CD4-positive, alpha-beta T cell (primary cell): Measurements from ENCODE around the gene TTYH2. TPM values are rescaled to one million over a fixed set of nuclear protein-coding genes. Genes with fewer than 3 reads are reported as not detected.
"Not testable (repeated sequence)": the region's sequence is repeated elsewhere in the genome, so short reads cannot be mapped to it uniquely, and the experiment has no call there.

Source experiments
- ATAC-seq: fragments of 200-7000 bp; cut with Tn5 transposase; one replicate; pipeline ENCODE4 v1.10.0; 2022; ENCODE audit warnings: mild to moderate bottlenecking; ENCODE audit not compliant: poor library complexity
- CTCF ChIA-PET: fragments of 350-600 bp; sonication (Branson Sonifier 250); formaldehyde crosslinking; loops from one replicate; lab custom pipeline; 2021; ENCODE audit warnings: antibody characterized with exemption, inconsistent platforms; lab: Charles Lee
- POLR2A ChIA-PET: fragments of 350-600 bp; sonication (Branson Sonifier 250); formaldehyde crosslinking; loops from one replicate; lab custom pipeline; 2021; ENCODE audit warnings: antibody characterized with exemption, inconsistent platforms; lab: Charles Lee
- DNase-seq, 14 experiments: peaks; one replicate each; pipeline ENCODE4 v3.0.0-alpha.2; 2013 to 2020; ENCODE audit warnings: mixed read lengths in 2 of 14
- H3K27ac ChIP-seq, 2 donors: one replicate each; pipeline versions ENCODE4 v1.5.1 to v1.7.0; 2013; ENCODE audit warnings: low read length in 2 of 2, low read depth in 1 of 2, mild to moderate bottlenecking in 1 of 2
- H3K27me3 ChIP-seq, 2 experiments: 1 replicate in 1 of 2; 2 replicates in 1 of 2; pipeline versions ENCODE4 v1.6.1 to v1.7.0; 2013; ENCODE audit warnings: low read length in 2 of 2, control low read depth in 1 of 2, mild to moderate bottlenecking in 1 of 2, moderate library complexity in 1 of 2; ENCODE audit not compliant: insufficient read depth in 2 of 2, control insufficient read depth in 1 of 2
- H3K36me3 ChIP-seq: one replicate; pipeline ENCODE4 v1.6.1; 2013; ENCODE audit warnings: low read length, control low read depth; ENCODE audit not compliant: insufficient read depth
- H3K4me1 ChIP-seq: one replicate; pipeline ENCODE4 v1.6.1; 2013; ENCODE audit warnings: low read length, control low read depth; ENCODE audit not compliant: insufficient read depth
- H3K4me3 ChIP-seq: one replicate; pipeline ENCODE4 v1.5.1; 2013; ENCODE audit warnings: mild to moderate bottlenecking, low read length, moderate library complexity
- H3K9me3 ChIP-seq, 2 experiments: 1 replicate in 1 of 2; 2 replicates in 1 of 2; pipeline versions ENCODE4 v1.6.1 to v1.7.0; 2013; ENCODE audit warnings: low read length in 2 of 2, mild to moderate bottlenecking in 2 of 2, control low read depth in 1 of 2, moderate library complexity in 1 of 2; ENCODE audit not compliant: control insufficient read depth in 1 of 2, insufficient read depth in 1 of 2
- H3K27ac Mint-ChIP-seq: one replicate; pipeline ENCODE4 v1.8.0; 2020; ENCODE audit warnings: mixed read lengths
- H3K27me3 Mint-ChIP-seq: one replicate; pipeline ENCODE4 v1.8.0; 2021; ENCODE audit warnings: mixed read lengths
- H3K36me3 Mint-ChIP-seq: one replicate; pipeline ENCODE4 v1.8.0; 2021; ENCODE audit warnings: low read depth, mixed read lengths
- H3K4me1 Mint-ChIP-seq: one replicate; pipeline ENCODE4 v1.8.0; 2021; ENCODE audit warnings: low read depth, mixed read lengths
- H3K4me3 Mint-ChIP-seq: one replicate; pipeline ENCODE4 v1.8.0; 2020; ENCODE audit warnings: mild to moderate bottlenecking, mixed read lengths
- H3K9me3 Mint-ChIP-seq: one replicate; pipeline ENCODE4 v1.8.0; 2020; ENCODE audit warnings: mixed read lengths
- intact Hi-C, 2 experiments: fragments of 100-400 bp; cut with DNase I in 1 of 2; cut with micrococcal nuclease in 1 of 2; formaldehyde crosslinking; loops; one replicate each; pipeline versions ENCODE4 v1.15.1 to v1.9.0; 2023 to 2025; cut with DNase I, micrococcal nuclease
- total RNA-seq, 174 experiments: library from RNA in 2 of 174; stranded (reverse) in 2 of 174; gene quantifications; one replicate each; pipeline ENCODE4 v1.2.3 and lab custom pipeline; 2021 to 2026
- TF ChIP-seq, protein P1 (sequence below): fragments of 200-600 bp; IDR thresholded peaks from one replicate; pipeline ENCODE4 v1.8.0; 2022; ENCODE audit warnings: antibody characterized with exemption, mild to moderate bottlenecking

TTYH2 gene
- total RNA-seq, 2 experiments from 2014 or later, result 4.4 to 5.4 TPM

DNA sequence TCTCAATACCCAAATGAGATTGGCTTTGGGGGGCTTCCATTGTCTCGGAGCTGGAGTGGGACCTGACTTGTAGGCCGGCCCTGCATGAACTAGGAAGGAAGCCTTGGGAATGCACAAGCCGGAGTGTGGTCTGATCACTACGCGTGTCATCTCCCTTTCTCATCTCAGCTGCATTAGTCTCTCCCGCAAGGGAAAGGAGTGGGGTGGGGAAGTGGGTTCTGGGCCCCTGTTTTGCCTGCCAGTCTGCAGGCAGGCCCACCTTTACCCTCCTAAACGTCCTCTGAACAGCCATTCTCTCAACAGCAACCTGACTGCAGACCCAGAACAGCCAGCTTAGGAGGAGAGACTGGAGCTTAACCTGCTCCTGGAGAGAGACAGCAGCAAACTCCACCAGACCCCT is 49.2 kb downstream of the TTYH2 start:
- H3K4me1 ChIP-seq, result peaks cover 2% of the 10 kb centered on the region
- CTCF ChIA-PET, result no interaction called here
- POLR2A ChIA-PET, result no interaction called here
- H3K36me3 Mint-ChIP-seq, result no peaks in the 10 kb centered on the region
- H3K27ac ChIP-seq, result no peak overlapping the region
- peaks cover 2% of the 10 kb centered on the region for H3K36me3 ChIP-seq
- H3K9me3 Mint-ChIP-seq, result no peaks in the 10 kb centered on the region
- H3K27ac Mint-ChIP-seq, result no peak overlapping the region
- no peak overlapping the region for H3K4me3 Mint-ChIP-seq
- no peaks in the 10 kb centered on the region for H3K27me3 Mint-ChIP-seq
- ATAC-seq (no peak), DNase-seq (no peak)
- TF ChIP-seq, protein P1, sequence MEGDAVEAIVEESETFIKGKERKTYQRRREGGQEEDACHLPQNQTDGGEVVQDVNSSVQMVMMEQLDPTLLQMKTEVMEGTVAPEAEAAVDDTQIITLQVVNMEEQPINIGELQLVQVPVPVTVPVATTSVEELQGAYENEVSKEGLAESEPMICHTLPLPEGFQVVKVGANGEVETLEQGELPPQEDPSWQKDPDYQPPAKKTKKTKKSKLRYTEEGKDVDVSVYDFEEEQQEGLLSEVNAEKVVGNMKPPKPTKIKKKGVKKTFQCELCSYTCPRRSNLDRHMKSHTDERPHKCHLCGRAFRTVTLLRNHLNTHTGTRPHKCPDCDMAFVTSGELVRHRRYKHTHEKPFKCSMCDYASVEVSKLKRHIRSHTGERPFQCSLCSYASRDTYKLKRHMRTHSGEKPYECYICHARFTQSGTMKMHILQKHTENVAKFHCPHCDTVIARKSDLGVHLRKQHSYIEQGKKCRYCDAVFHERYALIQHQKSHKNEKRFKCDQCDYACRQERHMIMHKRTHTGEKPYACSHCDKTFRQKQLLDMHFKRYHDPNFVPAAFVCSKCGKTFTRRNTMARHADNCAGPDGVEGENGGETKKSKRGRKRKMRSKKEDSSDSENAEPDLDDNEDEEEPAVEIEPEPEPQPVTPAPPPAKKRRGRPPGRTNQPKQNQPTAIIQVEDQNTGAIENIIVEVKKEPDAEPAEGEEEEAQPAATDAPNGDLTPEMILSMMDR, result no peak
- no peak overlapping the region for H3K4me3 ChIP-seq
- peaks cover under 1% of the 10 kb centered on the region for H3K4me1 Mint-ChIP-seq
- no peaks in the 10 kb centered on the region for H3K9me3 ChIP-seq
- intact Hi-C loops, result no loop called here
- no peaks in the 10 kb centered on the region for H3K27me3 ChIP-seq

DNA sequence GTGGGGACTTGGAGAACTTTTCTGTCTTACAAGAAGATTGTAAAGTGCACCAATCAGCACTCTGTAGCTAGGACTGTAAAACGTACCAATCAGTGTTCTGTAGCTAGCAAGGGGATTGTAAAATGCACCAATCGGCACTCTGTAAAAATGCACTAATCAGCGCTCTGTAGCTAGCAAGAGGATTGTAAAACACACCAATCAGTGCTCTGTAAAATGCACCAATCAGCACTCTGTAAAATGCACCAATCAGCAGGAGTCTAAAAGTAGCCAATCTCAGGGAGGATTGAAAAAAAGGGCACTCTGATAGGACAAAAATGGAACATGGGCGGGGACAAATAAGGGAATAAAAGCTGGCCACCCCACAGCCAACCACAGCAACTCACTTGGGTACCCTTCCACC is 53.7 kb downstream of the TTYH2 start:
- CTCF ChIA-PET, result not testable (repeated sequence)

DNA sequence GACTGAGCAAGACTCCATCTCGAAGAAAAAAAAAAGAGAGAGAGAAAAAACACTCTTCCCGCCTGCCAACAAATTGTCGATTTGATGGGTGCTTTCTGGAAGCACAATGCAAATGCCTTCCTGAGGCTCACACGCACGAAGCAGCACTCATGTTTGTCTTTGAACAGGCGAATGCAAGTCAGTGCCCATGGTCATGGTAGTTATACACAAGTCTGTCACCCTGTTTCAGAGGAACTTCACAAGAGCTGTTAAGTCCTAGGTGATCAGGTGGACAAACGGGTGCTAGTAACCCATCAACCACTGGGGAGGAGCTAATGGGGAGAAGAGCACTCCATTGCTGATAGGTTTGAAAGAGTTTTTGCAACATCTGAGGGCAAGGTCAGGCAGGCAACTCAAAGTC is 54.2 kb downstream of the TTYH2 start:
- H3K36me3 Mint-ChIP-seq, result no peaks in the 10 kb centered on the region
- H3K27ac Mint-ChIP-seq, result no peak overlapping the region

More for the DNA sequence above, 53.7 kb downstream of the TTYH2 start:
- H3K27me3 Mint-ChIP-seq, H3K36me3 Mint-ChIP-seq, H3K36me3 ChIP-seq, intact Hi-C loops, H3K9me3 Mint-ChIP-seq, DNase-seq, H3K27me3 ChIP-seq, H3K27ac ChIP-seq, H3K27ac Mint-ChIP-seq, H3K9me3 ChIP-seq, H3K4me3 ChIP-seq, H3K4me3 Mint-ChIP-seq, ATAC-seq: not testable (repeated sequence)
- H3K4me1 ChIP-seq, result peaks cover 13% of the 10 kb centered on the region
- POLR2A ChIA-PET, result interaction anchor here (1.9 kb wide), 1 partner anchor 13 kb away, joined by 5 read pairs; no protein-coding TSS in a partner anchor
- H3K4me1 Mint-ChIP-seq, result peaks cover 13% of the 10 kb centered on the region

More for the DNA sequence above, 54.2 kb downstream of the TTYH2 start:
- peaks cover 13% of the 10 kb centered on the region for H3K4me1 ChIP-seq
- ATAC-seq (no peak), DNase-seq (no peak)
- ChIA-PET CTCF (no interaction called here), POLR2A (interaction anchor here (0.6 to 1.9 kb wide), 2 partner anchors 12 to 15 kb away, joined by 3 to 5 read pairs; no protein-coding TSS in a partner anchor)
- TF ChIP-seq, protein P1, result no peak
- no peaks in the 10 kb centered on the region for H3K9me3 Mint-ChIP-seq
- H3K4me1 Mint-ChIP-seq, result peaks cover 13% of the 10 kb centered on the region
- no peaks in the 10 kb centered on the region for H3K27me3 Mint-ChIP-seq
- H3K27me3 ChIP-seq, result no peaks in the 10 kb centered on the region
- no peak overlapping the region for H3K4me3 ChIP-seq
- intact Hi-C loops, result no loop called here
- no peak overlapping the region for H3K4me3 Mint-ChIP-seq
- no peak overlapping the region for H3K27ac ChIP-seq
- H3K9me3 ChIP-seq, result peaks cover 0 to 8% of the 10 kb centered on the region in 2 experiments
- no peaks in the 10 kb centered on the region for H3K36me3 ChIP-seq
